Spleen (tissue), 7 donors: Measurements from ENCODE around the gene BRD1.

ENCODE experiments used
- POLR2A ChIP-seq, 3 donors: fragments of 450-650 bp; IDR thresholded peaks; one replicate each; pipeline ENCODE4 v1.5.1; 2017; ENCODE audit warnings: antibody characterized with exemption in 3 of 3, mild to moderate bottlenecking in 1 of 3
- TF ChIP-seq, protein P1 (sequence below), 11 experiments: fragments of 200-600 bp in 7 of 11; fragments of 450-650 bp in 4 of 11; sonication (generic) in 4 of 11; IDR thresholded peaks in 8 of 11; conservative IDR thresholded peaks in 3 of 11; 1 replicate in 7 of 11; 2 replicates in 4 of 11; pipeline versions ENCODE4 v1.4.0 to v1.8.0; 2016 to 2021; ENCODE audit warnings: antibody characterized with exemption in 11 of 11, inconsistent platforms in 4 of 11, mild to moderate bottlenecking in 1 of 11
- donor health status: DM: no; HTN: no; CAD: no; lungs with moderate emphysema.
- donor health status: DM: no; HTN: no; CAD: no.
- donor health status: DM: no; HTN: no; CAD: no.

DNA sequence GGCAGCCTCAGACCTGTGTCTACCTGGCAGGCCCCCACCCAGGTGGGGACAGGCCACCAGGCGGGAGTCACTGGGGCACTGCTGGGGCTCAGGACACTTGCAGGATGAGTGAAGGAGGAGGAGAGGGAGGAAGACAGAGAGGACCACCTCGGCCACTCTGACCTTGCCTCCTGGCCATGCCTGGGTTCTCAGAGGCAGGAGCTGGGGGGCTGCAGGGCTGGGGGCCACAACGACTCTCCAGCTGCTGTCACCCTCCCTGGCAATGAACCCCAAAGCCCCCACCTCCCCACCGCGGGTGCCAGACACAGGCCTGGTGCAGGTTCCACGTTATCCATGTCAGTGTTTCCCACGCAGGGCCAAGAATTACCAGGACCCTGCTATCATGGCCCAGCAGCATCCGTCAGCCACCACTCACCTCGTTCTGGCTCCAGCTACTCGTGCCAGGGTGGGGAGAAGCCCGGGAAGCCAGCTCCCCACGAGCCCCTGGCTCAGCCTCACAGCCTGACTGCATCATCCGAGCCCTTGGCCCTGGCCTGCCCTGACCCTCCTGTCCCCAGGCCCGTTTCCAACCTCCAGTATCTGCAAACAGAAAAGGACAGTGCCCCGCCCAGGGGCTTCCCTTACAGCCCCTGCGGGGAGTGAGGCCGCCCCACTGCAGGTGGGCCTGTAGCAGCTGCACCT is 62.4 kb downstream of the BRD1 start:
- TF ChIP-seq, protein P1, sequence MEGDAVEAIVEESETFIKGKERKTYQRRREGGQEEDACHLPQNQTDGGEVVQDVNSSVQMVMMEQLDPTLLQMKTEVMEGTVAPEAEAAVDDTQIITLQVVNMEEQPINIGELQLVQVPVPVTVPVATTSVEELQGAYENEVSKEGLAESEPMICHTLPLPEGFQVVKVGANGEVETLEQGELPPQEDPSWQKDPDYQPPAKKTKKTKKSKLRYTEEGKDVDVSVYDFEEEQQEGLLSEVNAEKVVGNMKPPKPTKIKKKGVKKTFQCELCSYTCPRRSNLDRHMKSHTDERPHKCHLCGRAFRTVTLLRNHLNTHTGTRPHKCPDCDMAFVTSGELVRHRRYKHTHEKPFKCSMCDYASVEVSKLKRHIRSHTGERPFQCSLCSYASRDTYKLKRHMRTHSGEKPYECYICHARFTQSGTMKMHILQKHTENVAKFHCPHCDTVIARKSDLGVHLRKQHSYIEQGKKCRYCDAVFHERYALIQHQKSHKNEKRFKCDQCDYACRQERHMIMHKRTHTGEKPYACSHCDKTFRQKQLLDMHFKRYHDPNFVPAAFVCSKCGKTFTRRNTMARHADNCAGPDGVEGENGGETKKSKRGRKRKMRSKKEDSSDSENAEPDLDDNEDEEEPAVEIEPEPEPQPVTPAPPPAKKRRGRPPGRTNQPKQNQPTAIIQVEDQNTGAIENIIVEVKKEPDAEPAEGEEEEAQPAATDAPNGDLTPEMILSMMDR (IDR thresholded peaks at IDR 0.05 in 8 of 11, conservative IDR thresholded peaks at IDR 0.05 in 3 of 11), result no peak
- no peak for TF ChIP-seq POLR2A (IDR thresholded peaks at IDR 0.05)
